COR-L47 (cell line): ENCODE results near the gene DUOX2.
"Not testable (repeated sequence)": the region's sequence is repeated elsewhere in the genome, so short reads cannot be mapped to it uniquely, and the experiment has no call there.

Source experiments
- DNase-seq: peaks from one replicate; lab custom pipeline; 2025; lab: John Stamatoyannopoulos, UW

DUOX2 gene

DNA sequence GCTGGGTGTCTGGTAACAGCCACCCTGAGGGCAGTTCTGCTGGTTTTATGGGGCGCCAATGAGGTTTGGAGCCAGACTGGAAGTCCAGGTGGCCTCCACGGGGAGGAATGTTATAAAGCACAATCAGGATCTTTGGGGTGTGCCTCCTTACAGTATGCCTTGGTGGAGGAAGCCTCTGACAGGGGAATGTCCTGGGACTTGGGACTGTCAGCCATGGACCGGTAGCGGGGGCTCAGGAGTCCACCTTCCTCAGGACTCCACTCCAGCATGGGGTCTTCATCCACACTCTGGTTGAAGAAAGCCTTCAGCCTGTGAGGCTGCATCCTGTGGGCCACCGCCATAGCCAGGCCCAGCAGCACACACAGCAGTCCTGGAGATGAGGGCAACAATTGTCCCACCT lies 5.0 kb upstream of the DUOX2 start:
- DNase-seq: no peak

DNA sequence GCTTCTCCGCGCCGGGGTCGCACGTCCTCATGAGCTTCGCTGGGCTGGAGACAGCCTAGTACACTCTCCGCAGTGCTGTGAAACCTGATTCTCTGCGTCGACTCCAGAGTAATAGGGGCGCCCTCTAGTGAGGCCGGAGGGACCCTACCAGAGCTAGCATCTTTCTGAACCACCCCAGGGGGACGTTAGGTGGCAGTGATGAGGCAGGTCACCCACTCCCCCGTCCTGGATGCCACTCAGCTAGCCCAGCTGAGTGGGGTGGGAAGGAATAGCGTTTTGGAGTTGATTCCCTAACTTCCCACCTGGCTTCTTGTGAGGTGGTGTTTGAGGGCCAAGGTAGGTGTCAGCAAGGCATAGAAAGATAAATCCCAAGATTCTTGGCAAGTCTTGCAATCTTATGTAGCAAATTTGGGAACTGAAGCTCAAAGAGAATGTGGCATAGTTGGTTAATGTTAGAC lies 4.2 kb upstream of the DUOX2 start:
- peak; percentile 92 for DNase-seq

DNA sequence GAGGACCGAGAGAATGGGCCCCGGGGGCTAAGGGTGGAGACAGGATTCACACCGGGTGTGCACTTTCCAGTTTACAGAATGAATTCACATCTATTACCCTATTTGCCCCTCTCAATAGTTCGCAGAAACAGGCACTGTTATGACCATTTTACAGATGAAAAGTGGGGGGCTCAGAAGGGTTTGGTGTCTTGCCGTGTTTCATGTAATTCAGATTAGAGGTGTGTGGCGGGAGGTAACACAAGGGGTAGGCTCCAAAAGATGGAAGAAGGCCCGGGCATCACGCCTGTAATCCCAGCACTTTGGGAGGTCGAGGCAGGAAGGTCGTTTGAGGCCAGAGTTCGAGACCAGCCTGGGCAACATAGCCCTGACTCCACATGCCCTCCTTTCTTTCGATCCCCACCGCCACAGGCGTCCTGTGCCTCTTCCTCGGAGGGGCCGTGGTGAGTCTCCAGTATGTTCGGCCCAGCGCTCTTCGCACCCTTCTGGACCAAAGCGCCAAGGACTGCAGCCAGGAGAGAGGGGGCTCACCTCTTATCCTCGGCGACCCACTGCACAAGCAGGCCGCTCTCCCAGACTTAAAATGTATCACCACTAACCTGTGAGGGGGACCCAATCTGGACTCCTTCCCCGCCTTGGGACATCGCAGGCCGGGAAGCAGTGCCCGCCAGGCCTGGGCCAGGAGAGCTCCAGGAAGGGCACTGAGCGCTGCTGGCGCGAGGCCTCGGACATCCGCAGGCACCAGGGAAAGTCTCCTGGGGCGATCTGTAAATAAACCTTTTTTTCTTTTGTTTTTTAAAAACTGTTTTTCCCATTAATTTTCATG lies 3.5 kb upstream of the DUOX2 start:
- no peak for DNase-seq

DNA sequence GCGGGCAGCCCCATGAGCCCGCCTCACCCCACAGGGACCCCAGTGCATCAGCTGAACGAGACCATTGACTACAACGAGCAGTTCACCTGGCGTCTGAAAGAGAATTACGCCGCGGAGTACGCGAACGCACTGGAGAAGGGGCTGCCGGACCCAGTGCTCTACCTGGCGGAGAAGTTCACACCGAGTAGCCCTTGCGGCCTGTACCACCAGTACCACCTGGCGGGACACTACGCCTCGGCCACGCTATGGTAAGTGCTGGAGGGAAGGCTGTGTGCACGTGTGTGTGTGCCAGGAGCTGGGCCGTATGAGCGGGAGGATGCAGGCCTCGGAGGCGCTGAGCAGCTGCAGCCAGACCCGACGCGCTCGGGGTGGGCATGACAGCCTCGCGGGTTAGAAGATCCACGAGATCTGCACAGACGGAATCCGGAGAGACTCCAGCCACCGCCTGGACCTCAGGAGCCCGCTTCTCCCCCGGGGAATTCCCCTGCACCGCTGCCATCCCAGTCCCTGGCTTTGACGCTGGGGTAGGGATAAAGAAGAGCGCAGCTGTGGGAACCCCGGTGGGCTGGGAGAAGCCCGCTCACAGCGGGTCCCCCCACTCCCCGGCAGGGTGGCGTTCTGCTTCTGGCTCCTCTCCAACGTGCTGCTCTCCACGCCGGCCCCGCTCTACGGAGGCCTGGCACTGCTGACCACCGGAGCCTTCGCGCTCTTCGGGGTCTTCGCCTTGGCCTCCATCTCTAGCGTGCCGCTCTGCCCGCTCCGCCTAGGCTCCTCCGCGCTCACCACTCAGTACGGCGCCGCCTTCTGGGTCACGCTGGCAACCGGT lies 2.7 kb upstream of the DUOX2 start:
- no peak for DNase-seq

DNA sequence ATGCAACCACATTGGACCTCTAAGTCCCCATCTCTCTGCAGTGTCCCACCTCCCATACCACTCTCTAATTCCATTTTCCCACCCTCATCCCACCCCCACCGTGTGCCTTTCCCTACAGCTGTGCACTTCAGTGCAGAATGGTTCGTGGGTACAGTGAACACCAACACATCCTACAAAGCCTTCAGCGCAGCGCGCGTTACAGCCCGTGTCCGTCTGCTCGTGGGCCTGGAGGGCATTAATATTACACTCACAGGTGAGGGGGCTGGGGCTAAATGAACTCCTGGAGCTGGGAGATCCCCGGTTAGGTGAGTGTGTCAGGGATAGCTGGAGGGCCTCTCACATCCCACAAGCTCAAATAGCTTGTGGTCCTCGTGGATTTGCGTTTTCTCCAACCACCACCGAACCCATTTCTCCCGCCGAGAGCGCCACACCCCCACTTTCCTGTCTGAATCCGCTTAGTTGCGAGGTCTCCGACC lies 2.1 kb upstream of the DUOX2 start:
- no peak for DNase-seq

DNA sequence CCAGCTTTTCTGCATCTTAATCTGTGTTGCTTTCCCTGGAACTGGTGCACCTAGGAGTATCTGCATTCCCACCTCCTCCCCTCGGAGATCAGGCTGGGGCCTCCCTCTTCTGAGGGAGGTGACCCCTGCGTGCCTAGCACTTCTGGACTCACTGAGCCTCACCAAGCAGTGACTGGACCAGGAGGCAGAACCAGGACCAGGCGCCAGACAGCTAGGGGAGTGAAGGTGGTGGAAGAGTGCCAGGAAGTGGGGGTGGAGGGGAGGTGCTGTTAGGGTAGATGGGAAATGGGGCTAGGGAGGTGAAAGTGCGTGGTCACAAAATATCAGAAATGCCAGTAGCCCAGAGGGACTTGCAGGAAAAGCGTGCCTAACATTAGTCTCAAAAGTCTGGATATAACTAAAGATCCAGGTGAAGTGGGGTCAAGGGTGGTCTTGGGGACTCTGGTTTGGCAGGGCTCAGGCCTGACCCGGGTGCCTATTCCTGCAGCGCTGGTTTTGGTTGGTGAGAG lies 1.4 kb upstream of the DUOX2 start:
- no peak for DNase-seq

DNA sequence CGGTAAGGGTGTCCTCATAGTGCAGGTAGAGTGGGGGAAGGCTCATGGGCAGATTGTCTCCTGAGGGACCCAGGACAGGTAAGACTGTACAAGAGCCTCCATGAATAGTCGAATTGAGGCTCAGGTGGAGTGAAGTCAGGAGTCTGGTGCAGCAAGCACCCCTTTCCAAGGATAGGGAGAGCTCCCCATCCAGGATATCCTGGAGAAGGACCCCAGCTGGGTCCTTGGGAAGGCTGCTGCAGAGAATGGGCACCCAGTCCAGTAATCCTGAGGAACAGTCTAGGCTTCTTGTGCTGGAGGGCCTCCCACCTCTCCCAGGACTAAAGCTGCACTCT lies 746 bp upstream of the DUOX2 start:
- DNase-seq: no peak

DNA sequence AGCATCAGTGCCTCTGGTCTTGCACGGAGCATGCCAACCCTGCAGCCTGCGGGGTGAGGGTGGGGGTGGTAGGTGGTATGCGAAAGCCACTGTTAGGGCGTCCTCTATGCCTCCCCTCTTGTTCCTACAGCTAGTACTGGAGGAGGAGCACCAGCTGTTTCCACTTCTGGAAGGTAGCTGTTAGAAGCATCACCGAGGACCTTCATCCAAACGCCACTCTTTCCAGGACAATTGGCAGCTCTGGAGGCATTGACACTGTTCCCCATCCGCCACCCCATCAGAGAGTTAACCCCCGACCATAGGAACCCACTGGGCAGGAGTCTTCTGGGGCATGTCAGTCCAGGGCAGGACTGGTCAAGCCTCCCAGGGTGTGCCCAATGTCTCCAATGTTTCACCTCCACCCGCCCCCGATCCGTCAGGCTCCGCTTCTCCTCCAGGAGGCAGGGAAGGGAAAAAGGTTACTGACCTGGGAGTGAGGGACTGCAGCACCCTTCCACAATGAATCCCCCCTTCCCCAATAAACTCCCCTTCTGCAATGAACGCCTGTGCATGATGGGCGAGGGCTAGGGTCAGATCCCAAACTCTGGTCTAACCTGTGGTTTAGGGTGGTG lies 487 bp downstream of the DUOX2 start:
- no peak for DNase-seq

DNA sequence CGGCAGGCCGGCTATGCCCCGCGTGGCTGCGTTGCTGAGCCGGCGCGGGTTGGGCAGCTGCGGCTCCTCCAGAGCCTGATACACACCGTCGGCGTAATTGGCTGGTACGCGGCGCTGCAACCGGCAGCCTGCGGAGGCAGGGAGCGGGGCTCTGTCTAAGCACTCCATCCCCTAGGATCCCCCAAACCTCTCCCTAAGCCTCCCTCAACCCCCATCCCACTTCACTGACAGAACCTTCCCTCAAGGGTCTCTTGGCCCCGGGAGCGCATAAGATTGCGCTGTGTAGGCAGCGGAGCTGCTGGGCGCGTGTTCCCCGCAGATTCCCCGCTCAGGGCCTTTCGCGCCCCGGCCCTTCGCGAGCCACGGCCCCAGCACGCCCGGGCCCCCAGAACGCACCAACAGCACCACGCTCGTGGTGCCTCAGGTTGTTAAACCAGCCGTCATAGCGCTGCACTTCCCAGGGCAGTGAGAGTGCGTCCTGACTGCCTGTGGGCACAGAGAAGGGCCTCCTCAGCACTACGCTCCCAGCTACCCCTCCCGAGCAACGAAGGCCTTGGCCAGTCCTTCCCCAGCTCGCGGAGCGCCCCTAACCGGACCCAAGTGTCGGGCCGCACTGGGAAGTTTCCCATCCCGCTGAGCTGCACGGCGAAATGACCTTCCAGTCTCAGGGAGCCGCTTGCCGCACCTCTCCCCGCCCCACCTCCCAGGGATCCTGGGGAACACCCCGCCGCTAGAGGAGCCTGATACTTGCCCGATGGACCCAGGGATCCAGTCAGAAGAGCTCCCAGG lies 1.2 kb downstream of the DUOX2 start:
- peak; percentile 27 for DNase-seq

DNA sequence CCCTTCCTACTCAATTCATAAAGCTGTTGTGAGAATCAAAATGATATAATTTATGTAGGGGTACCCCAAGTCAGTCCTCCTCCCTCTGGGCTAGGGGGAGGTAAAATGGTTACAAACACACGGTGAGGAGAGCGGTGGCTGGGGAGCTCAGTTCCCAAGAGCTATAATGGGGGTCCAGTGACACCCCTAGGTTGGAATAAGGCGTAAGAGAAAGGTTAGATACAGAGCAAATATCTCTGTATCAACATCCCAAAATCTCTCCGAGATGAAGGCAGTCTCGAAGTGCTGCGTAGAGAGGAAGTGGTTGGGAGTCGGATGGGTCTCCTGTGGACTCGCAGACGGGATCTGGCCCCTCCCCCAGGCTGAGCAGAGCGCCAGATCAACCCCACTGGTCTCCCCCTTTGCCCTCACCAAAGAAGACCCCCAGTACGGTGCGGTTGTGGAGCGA lies 1.8 kb downstream of the DUOX2 start:
- DNase-seq: no peak

DNA sequence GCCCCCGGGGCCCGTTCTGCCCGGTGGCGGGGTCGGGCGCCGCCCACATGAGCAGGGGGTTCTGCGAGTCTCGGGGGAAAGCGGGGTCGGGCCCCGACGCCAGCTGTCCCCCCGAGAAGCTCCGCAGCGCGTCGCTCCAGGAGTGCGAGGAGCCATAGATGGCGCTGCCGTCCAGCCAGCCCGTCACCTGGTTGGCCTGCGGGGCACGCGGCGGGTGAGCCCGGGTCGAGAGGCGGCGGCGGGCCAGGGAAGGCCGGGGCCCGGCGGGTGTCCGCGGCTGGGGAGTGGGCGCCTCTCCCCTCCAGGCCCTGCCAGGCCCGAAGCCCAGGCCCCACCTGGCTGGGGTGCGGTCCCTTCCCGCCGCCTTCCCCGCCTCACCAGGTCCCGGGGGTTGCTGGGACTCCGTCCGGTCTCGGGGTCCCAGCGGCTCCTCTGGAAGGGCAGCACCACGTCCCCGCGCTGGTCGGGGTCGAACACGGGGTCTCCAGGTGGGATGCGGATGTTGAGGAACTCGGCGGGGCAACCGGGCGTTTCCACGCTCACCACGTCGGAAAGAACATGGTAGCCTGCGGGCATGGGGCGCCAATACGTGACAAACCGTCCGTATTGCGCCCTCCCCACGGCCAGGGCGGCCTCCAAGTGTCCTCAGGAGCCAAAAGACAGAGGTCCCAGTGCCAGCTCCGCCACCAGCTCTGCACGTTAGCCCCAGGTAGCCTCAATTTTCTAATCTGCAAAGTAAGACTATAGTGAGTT lies 2.4 kb downstream of the DUOX2 start:
- DNase-seq: no peak

DNA sequence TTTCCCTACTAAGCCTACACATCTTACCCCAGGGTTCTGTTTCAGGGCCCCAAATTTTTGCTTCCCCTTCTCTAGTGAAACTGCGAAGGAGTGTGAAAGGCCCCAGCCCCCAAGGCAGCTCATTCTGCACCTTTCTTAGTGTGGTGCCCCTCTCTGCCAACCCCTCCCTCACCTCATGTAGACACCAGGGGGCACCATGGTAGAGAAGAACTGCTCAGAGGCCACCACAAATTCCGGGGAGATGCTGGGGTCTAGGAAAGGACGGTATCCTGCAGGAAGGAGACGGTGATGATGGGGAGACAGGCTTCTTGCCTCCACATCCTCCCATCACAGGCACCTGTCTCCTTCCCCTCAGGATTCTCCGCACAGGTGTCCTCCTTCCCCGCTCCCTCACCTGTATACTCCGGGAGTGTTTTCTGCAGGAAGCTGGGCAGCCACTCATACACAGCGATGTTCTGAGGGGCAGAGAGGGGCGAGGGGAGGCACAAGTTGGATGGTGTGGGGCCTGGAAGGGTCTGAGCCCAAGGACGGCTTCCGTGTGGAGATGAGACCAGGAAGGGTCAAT lies 3.6 kb downstream of the DUOX2 start:
- DNase-seq: no peak

DNA sequence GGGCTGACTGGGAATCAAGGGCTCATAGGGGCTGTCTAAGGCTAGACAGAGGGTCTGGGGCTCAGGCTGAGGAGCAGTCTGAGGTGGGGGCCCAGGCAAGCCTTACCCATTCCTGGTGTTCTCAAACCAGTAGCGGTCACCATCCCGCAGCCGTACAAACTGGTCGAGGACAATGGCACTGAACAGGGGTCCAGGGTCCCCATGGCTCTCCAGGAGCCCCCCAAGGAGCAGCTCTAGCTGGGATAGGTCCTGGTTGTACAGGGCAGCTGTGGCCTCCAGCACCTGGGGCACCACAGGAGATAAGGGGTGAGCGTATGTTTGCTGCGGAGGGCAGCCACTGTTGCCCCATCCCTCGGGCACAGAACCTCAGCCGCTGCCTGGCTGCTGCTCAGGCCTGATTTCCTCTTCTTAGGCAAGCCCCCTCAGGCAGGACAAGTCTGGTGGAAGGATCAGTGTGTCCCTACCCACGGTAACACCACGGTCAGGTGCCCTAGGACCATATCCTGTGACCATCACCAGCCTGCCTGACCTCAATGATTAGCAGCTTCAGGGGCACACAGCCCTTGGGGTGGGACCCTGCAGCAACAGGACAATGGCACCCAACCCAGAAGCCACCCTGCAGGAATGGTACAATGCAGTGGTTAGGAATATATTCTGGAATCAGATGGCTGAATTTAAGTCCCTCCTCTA lies 5.9 kb downstream of the DUOX2 start:
- DNase-seq: no peak

DNA sequence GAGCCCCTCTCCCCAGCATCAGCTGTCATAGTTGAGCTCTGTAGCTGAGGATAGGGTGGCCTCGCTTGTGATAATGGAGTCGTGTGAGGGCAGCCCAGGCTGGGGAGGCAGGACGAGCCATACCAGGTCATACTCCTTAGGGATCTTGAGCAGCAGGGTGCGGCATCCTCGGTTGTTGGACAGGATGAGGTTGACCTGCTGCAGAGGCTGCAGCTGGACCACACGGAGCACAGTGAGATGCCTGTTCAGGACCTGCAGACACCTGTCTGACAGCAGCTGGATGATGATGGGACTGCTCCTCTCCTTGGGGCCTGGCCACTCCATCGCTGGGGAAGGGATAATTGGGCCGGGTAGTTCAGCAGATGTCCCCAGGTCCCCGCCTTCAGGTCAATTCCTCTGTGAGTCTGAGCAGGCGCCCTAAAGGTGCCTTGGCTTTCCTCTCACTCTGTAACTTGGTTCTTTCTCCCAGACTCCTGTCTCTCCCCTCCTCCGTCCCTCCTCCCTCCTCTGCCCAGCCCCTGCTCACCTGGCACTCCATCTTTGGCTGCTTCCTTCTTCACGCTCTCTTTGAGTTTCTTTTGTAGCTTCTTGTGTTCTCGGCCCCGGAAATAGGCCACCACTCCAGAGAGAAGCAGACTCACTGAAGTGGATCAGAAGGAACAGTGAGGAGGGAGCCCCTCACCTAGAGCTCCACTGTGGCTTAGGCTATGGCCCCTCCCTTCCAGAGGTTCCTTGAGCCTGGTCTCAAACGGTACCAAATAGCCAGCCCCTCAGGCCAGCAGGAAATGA lies 7.8 kb downstream of the DUOX2 start:
- DNase-seq: no peak

DNA sequence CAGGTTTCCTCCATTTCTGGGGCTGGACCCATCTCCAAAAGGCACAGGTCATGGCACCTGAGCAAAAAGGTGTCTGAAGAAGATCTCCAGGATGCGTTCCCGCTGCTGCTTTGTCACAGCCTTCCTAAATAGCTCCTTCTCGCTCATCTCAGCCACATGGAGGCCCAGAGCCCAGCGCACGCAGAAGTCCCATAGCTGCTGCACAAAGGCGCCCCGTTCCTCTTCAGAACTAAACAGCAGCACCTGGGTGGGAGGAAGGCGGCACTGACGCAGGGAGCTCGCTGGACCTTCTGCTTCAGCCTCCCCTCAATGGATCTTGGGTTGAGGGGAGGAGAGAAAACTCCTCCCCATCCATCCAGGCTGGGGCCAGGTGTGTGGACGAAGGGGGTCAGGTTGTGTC lies 8.4 kb downstream of the DUOX2 start:
- no peak for DNase-seq

DNA sequence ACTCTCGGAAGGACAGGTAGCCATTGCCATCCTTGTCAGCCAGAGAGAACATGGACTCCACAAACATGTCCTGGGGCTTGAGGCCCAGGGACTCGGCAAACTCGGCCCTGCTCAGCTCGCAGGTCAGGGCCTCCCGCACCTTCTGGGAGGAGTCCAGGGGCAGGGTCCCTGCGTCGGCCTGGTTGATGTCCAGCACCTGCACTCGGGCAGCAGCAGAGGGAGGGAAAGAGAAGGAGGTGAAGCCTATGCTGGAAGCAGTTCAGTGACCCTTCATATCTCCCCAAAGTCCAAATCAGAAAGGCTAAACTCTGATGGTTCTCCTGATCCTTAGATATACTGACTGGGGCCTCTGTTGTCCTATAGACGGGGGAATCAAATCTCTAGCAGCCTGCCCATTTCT lies 9.8 kb downstream of the DUOX2 start:
- DNase-seq: not testable (repeated sequence)

DNA sequence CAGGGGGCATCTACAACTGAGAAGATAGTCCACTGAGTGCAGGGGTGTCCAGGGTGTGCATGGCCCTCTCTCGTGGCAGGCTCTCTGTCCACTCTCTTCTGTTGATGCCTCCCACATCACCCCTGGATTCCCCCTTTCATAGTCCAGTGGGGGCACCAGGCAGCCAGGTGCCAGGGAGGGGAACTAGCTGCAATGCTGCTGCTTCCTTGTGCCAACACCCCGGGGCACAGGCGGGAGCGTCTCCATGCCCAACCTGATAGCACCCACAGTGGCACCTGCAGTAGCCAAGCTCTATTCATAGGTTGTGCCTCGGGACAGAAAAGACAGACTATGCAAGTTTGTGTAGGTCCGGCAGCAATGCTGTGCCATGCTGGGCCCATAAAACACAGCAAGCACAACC lies 11.7 kb downstream of the DUOX2 start:
- DNase-seq: no peak

DNA sequence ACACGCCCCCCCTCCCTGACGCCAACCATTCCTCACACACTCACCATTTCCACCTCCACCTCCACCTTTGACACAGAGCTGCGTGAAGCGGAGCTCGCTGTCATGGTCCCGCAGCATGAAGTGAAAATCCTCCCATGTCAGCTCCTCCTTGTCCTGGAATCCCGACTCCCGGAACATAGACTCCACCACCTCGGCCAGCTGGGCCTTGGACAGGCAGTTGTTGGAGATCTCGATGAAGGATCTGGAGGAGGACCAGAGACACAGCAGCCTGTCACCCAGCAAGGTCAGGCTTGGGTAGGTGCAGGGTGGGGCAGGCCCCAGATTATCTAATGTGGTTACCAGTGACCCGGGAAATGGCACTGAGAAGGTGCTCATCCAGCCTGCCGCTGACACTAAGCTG lies 12.2 kb downstream of the DUOX2 start:
- no peak for DNase-seq
